ENCODE measurements around the gene NME7. TPM values are rescaled to one million over a fixed set of nuclear protein-coding genes. Genes with fewer than 3 reads are reported as not detected.

The NME7 gene
- total and polyA plus RNA-seq, 2 experiments from 2014 or later, result 39.1 to 48.5 TPM

GRCh38 chr1:169163059-169163458 is 204.5 kb downstream of the NME7 start:
- H3K4me1 ChIP-seq (ENCODE audit: insufficient read depth), result no peaks in the 10 kb centered on the region
- Mint-ChIP-seq H3K36me3 (ENCODE audit: low read depth) (no peaks in the 10 kb centered on the region), H3K27me3 (ENCODE audit: insufficient read depth, low read depth, poor library complexity) (no peaks in the 10 kb centered on the region), H3K4me3 (no peak overlapping the region), H3K4me1 (peaks cover 4% of the 10 kb centered on the region; the same call in 2 of the 3 replicates), H3K27ac (no peak overlapping the region), H3K9me3 (no peaks in the 10 kb centered on the region)
- H4K20me1 ChIP-seq (replicated peaks; ENCODE audit: insufficient read depth), result no peaks in the 10 kb centered on the region
- no peak overlapping the region for H3K27ac ChIP-seq (ENCODE audit: low read depth)
- H3K36me3 ChIP-seq (ENCODE audit: insufficient read depth), result no peaks in the 10 kb centered on the region
- peaks cover 13% of the 10 kb centered on the region; the same call in 1 of the 2 replicates for H3K9me2 ChIP-seq (ENCODE audit: insufficient read depth)
- no peak overlapping the region for H2AFZ ChIP-seq
- H3K27me3 ChIP-seq (ENCODE audit: insufficient read depth), result no peaks in the 10 kb centered on the region
- TF ChIP-seq ZNF462 (CRISPR knock-in tag; IDR thresholded peaks at IDR 0.05) (no peak), CTCF (conservative IDR thresholded peaks at IDR 0.05; ENCODE audit: low read depth in 2 of 2) (no peak), ZNF331 (CRISPR knock-in tag; IDR thresholded peaks at IDR 0.05; ENCODE audit: low read depth) (no peak), STAT1 (IDR thresholded peaks at IDR 0.05; ENCODE audit: unreplicated experiment) (no peak), EZH2phosphoT487 (IDR thresholded peaks at IDR 0.05; ENCODE audit: unreplicated experiment) (no peak), ZNF114 (CRISPR knock-in tag; IDR thresholded peaks at IDR 0.05) (no peak), POLR2AphosphoS5 (IDR thresholded peaks at IDR 0.05; ENCODE audit: low read depth) (no peak), CREB1 (CRISPR knock-in tag; IDR thresholded peaks at IDR 0.05; ENCODE audit: low read depth) (no peak), REST (IDR thresholded peaks at IDR 0.05; ENCODE audit: unreplicated experiment) (no peak)
- H3K4me2 ChIP-seq, result no peak overlapping the region
- no peak for ATAC-seq
- H3K79me2 ChIP-seq (replicated peaks; ENCODE audit: insufficient read depth), result no peaks in the 10 kb centered on the region
- DNase-seq (ENCODE audit: low spot score), result no peak
- no peaks in the 10 kb centered on the region for H3F3A ChIP-seq (replicated peaks; ENCODE audit: low read depth)
- no peak overlapping the region for H3K4me3 ChIP-seq
